Measurements from ENCODE around the gene PRDX3. TPM values are rescaled to one million over a fixed set of nuclear protein-coding genes. Genes with fewer than 3 reads are reported as not detected.

The PRDX3 gene
- total RNA-seq, 2 experiments from 2014 or later, result 7.1 to 7.5 TPM

GRCh38 chr10:119217401-119217800 lies 38.8 kb upstream of the PRDX3 start:
- H3K9me3 Mint-ChIP-seq, result no peaks in the 10 kb centered on the region
- H3K27me3 Mint-ChIP-seq, result no peaks in the 10 kb centered on the region
- no peak overlapping the region for H3K4me3 ChIP-seq (ENCODE audit: low read length)
- H3K4me1 ChIP-seq (ENCODE audit: insufficient read depth, low read length), result peaks cover 21% of the 10 kb centered on the region
- H3K36me3 ChIP-seq (ENCODE audit: insufficient read depth, low read length), result no peaks in the 10 kb centered on the region
- H3K27me3 ChIP-seq (ENCODE audit: control insufficient read depth in 1 of 2, insufficient read depth in 2 of 2, low read length in 2 of 2), result no peaks in the 10 kb centered on the region
- DNase-seq, result no peak
- CTCF ChIA-PET, result no interaction called here
- no peak overlapping the region for H3K27ac Mint-ChIP-seq
- no peak for ATAC-seq (ENCODE audit: poor library complexity)
- peaks cover 53% of the 10 kb centered on the region for H3K4me1 Mint-ChIP-seq (ENCODE audit: low read depth)
- no peaks in the 10 kb centered on the region for H3K36me3 Mint-ChIP-seq (ENCODE audit: low read depth)
- H3K4me3 Mint-ChIP-seq, result no peak overlapping the region
- no peaks in the 10 kb centered on the region for H3K9me3 ChIP-seq (ENCODE audit: control insufficient read depth in 1 of 2, insufficient read depth in 1 of 2, low read length in 2 of 2)
- intact Hi-C loops (cut with DNase I, micrococcal nuclease), result no loop called here
- POLR2A ChIA-PET, result no interaction called here
- TF ChIP-seq CTCF (IDR thresholded peaks at IDR 0.05), result no peak
- H3K27ac ChIP-seq (ENCODE audit: low read depth in 1 of 2, low read length in 2 of 2), result no peak overlapping the region

- Histone ChIP-seq H3K36me3 (ENCODE audit: insufficient read depth, low read length) (no peaks in the 10 kb centered on the region), H3K27ac (ENCODE audit: low read depth in 1 of 2, low read length in 2 of 2) (no peak overlapping the region), H3K4me1 (ENCODE audit: insufficient read depth, low read length) (peaks cover 32% of the 10 kb centered on the region), H3K4me3 (ENCODE audit: low read length) (no peak overlapping the region), H3K27me3 (ENCODE audit: control insufficient read depth in 1 of 2, insufficient read depth in 2 of 2, low read length in 2 of 2) (no peaks in the 10 kb centered on the region), H3K9me3 (ENCODE audit: control insufficient read depth in 1 of 2, insufficient read depth in 1 of 2, low read length in 2 of 2) (no peaks in the 10 kb centered on the region)
- intact Hi-C loops (cut with DNase I, micrococcal nuclease), result no loop called here
- POLR2A ChIA-PET, result interaction anchor here (1.0 kb wide), 1 partner anchor 9 kb away, joined by 4 read pairs; the partner anchor contains the start of gene GRK5
- TF ChIP-seq CTCF (IDR thresholded peaks at IDR 0.05), result no peak
- H3K9me3 Mint-ChIP-seq, result no peaks in the 10 kb centered on the region
- peaks cover 53% of the 10 kb centered on the region for H3K4me1 Mint-ChIP-seq (ENCODE audit: low read depth)
- no peak for DNase-seq
- peak overlapping the region; percentile 14 for H3K27ac Mint-ChIP-seq
- H3K4me3 Mint-ChIP-seq, result no peak overlapping the region
- H3K27me3 Mint-ChIP-seq, result no peaks in the 10 kb centered on the region
- ATAC-seq (ENCODE audit: poor library complexity), result no peak
- H3K36me3 Mint-ChIP-seq (ENCODE audit: low read depth), result no peaks in the 10 kb centered on the region
- CTCF ChIA-PET, result interaction anchor here (0.7 kb wide), 1 partner anchor 90 kb away, joined by 3 read pairs; no protein-coding TSS in a partner anchor
Measured at GRCh38 chr10:119216127-119216526, 37.5 kb upstream of the PRDX3 start.

- Mint-ChIP-seq H3K36me3 (ENCODE audit: low read depth) (no peaks in the 10 kb centered on the region), H3K27ac (peak overlapping the region; percentile 14), H3K27me3 (no peaks in the 10 kb centered on the region), H3K4me1 (ENCODE audit: low read depth) (peaks cover 54% of the 10 kb centered on the region), H3K9me3 (no peaks in the 10 kb centered on the region), H3K4me3 (no peak overlapping the region)
- no peaks in the 10 kb centered on the region for H3K9me3 ChIP-seq (ENCODE audit: control insufficient read depth in 1 of 2, insufficient read depth in 1 of 2, low read length in 2 of 2)
- peaks cover 32% of the 10 kb centered on the region for H3K4me1 ChIP-seq (ENCODE audit: insufficient read depth, low read length)
- no peak for DNase-seq
- POLR2A ChIA-PET, result interaction anchor here (1.2 kb wide), 1 partner anchor 327 kb away, joined by 5 read pairs; the partner anchor contains the start of gene RGS10
- intact Hi-C loops (cut with DNase I, micrococcal nuclease), result no loop called here
- no peak overlapping the region for H3K27ac ChIP-seq (ENCODE audit: low read depth in 1 of 2, low read length in 2 of 2)
- no peak for TF ChIP-seq CTCF (IDR thresholded peaks at IDR 0.05)
- no peak overlapping the region for H3K4me3 ChIP-seq (ENCODE audit: low read length)
- H3K36me3 ChIP-seq (ENCODE audit: insufficient read depth, low read length), result no peaks in the 10 kb centered on the region
- H3K27me3 ChIP-seq (ENCODE audit: control insufficient read depth in 1 of 2, insufficient read depth in 2 of 2, low read length in 2 of 2), result no peaks in the 10 kb centered on the region
- CTCF ChIA-PET, result interaction anchor here (0.7 to 1.5 kb wide), 3 partner anchors 15 to 90 kb away, joined by 3 read pairs; no protein-coding TSS in a partner anchor
- no peak for ATAC-seq (ENCODE audit: poor library complexity)
Measured at GRCh38 chr10:119215371-119215770, 36.8 kb upstream of the PRDX3 start.

All from CD4-positive, alpha-beta T cell (primary cell).